ENCODE data around the gene COX8A.

Gene COX8A

DNA sequence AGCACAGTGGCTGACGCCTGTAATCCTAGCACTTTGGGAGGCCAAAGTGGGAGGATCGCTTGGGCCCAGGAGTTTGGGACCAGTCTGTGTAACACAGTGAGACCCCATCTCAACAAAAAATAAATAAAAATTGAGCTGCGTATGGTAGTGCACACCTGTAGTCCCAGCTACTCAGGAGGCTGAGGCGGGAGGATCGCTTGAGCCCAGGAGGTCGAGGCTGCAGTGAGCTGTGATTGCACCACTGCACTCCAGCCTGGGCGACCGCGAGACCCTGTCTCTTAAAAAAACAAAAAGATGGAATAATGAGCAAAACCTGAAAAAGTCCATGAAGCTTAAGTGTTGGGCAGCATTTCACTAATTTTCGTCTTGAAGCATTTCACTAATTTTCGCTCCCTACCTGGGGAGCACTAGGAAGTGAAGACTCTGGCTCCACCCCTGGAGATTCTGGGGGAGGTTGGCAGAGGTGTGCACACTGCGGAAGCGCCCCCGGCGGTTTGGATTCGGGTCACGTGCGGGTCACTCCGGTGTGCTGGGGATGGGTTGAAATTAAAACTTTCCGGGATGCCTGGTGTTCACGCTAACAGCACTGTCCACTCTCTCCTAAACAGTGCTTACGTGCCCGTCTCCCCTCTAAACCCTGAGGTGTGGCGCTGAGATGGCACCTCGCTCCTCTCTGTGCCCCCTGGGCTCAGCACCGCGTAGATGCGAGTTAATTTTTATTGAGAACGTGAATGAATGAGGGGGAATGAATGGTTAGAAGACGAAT lies 36.5 kb upstream of the COX8A start:
- WGBS (ENCODE audit: extremely low coverage, insufficient coverage, low lambda C conversion rate) = no CpG with 5 or more reads among the region's 30 CpGs
- Histone ChIP-seq H3K36me3 (ENCODE audit: control insufficient read depth, insufficient read depth, low read length) (no peaks in the 10 kb centered on the region), H3K79me1 (ENCODE audit: low read length) (peaks cover 16% of the 10 kb centered on the region), H3K4ac (ENCODE audit: low read depth, low read length) (no peak overlapping the region), H3K27me3 (ENCODE audit: insufficient read depth, low read length, poor library complexity) (no peaks in the 10 kb centered on the region), H2BK5ac (ENCODE audit: low read length) (peak overlapping the region; percentile 76), H3K4me1 (ENCODE audit: control insufficient read depth, low read depth, low read length) (no peaks in the 10 kb centered on the region), H3K56ac (ENCODE audit: low read length) (peak overlapping the region; percentile 98), H3K23ac (ENCODE audit: low read length) (peak overlapping the region; percentile 89), H3K79me2 (ENCODE audit: control insufficient read depth, insufficient read depth, low read length) (peaks cover 20% of the 10 kb centered on the region), H2AK5ac (ENCODE audit: low read length) (peak overlapping the region; percentile 51), H4K5ac (ENCODE audit: low read length) (no peak overlapping the region), H3K4me2 (ENCODE audit: low read length) (peak overlapping the region; percentile 100), H3K9ac (ENCODE audit: low read length) (peak overlapping the region; percentile 89), H2BK15ac (replicated peaks; ENCODE audit: low read depth) (no peak overlapping the region), H3K27ac (ENCODE audit: low read depth, low read length) (peak overlapping the region; percentile 56), H2BK120ac (ENCODE audit: low read depth, low read length) (no peak overlapping the region), H4K8ac (ENCODE audit: low read depth, low read length) (no peak overlapping the region), H3K18ac (ENCODE audit: low read length) (no peak overlapping the region), H3K4me3 (ENCODE audit: low read length) (peak overlapping the region; percentile 76)
- DNase-seq = peak; percentile 56

DNA sequence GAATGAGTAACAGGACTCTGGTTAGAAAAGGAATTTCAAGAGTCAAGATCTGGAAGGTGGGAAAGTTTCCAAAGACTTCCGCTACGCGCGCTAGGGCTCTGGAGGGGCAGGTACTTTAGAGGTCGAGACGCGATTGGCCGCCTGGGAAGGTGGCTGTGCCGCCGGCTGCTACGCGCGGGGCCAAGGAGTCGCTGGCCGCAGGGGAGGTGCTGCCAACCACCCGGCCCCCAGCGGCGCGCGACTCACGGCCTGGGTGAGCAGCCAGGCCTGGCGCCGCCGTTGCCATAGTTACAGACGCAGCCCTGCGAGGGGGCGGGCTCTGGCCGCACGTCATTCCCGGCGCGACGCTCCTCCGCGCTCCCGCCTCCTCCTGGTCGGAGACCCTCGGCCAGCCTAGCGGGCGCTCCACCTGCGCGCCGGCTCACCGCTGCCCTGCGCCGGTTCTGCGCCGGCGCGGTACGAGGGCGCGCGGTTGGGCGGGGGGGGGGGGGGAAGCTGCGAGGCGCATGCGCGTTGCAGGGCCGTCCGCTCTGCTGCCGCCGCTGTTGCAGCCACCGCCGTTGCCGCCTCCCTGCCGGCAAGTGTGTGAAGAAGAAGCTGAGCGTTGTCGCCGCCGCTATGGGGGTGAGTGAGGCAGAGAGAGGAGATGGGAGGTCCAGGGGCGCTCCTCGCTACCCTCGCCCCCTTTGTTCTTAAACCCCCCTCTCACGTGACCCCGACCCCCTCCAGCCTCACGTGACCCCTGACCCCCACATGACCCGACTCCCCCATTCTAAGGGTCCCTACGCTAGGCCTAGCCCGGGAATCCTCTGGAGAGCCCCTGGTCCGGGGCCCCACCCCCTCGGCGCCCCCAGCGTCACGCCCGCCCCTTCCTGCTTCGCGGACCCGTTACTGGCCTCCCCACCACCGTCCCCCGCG lies 35.7 kb upstream of the COX8A start, which contains the start of gene NAA40:
NAA40 (plus strand) TSS at position 524 of the 918 bp plus-strand sequence; CDS start at position 619, 95 bp downstream.
- Histone ChIP-seq H3K56ac (ENCODE audit: low read length) (peak within 1 kb of the TSS; percentile 98), H3K23ac (ENCODE audit: low read length) (peak within 1 kb of the TSS; percentile 89), H2BK120ac (ENCODE audit: low read depth, low read length) (no peak within 1 kb of the TSS), H3K4me1 (ENCODE audit: control insufficient read depth, low read depth, low read length) (no peaks in the 10 kb centered on the region), H3K27ac (ENCODE audit: low read depth, low read length) (peak within 1 kb of the TSS; percentile 94), H2BK15ac (replicated peaks; ENCODE audit: low read depth) (no peak within 1 kb of the TSS), H2AK5ac (ENCODE audit: low read length) (peak within 1 kb of the TSS; percentile 88), H3K79me1 (ENCODE audit: low read length) (peaks cover 20% of the 10 kb centered on the region), H3K27me3 (ENCODE audit: insufficient read depth, low read length, poor library complexity) (no peaks in the 10 kb centered on the region), H2BK5ac (ENCODE audit: low read length) (peak within 1 kb of the TSS; percentile 76), H3K18ac (ENCODE audit: low read length) (peak within 1 kb of the TSS; percentile 85), H3K4me2 (ENCODE audit: low read length) (peak within 1 kb of the TSS; percentile 100), H4K8ac (ENCODE audit: low read depth, low read length) (no peak within 1 kb of the TSS), H3K36me3 (ENCODE audit: control insufficient read depth, insufficient read depth, low read length) (no peaks in the 10 kb centered on the region), H3K79me2 (ENCODE audit: control insufficient read depth, insufficient read depth, low read length) (peaks cover 24% of the 10 kb centered on the region), H3K9ac (ENCODE audit: low read length) (peak within 1 kb of the TSS; percentile 89), H3K4me3 (ENCODE audit: low read length) (peak within 1 kb of the TSS; percentile 89), H4K5ac (ENCODE audit: low read length) (no peak within 1 kb of the TSS), H3K4ac (ENCODE audit: low read depth, low read length) (peak within 1 kb of the TSS; percentile 95)
- DNase-seq = peak; percentile 99
- no CpG with 5 or more reads among the region's 92 CpGs for whole genome bisulfite sequencing (ENCODE audit: extremely low coverage, insufficient coverage, low lambda C conversion rate)

DNA sequence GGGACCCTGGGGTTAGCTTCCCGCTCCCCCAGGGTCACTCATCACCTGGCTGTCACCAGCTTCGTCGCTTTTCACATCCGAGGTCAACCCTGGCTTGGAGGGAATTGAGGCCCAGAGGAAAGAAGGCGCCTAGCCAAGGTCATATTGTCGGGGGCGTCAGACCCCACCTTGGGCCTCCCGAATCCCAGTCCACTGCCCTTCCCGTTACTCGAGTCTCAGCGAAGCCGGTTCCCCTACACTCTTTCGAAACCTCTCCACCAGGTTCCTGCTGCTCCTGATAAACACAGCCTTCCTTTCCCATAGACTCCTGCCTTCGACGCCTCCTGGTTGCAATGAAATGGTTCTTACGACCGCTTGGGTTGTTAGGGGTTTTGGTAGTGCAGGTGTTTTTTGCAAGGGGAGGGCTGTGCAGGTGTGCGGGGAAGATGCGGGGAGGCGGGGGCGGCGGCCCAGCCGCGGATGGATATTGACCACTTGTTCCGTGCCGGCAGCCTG lies 35.0 kb upstream of the COX8A start:
- Histone ChIP-seq H3K4me2 (ENCODE audit: low read length) (peak overlapping the region; percentile 98), H3K56ac (ENCODE audit: low read length) (peak overlapping the region; percentile 94), H3K79me2 (ENCODE audit: control insufficient read depth, insufficient read depth, low read length) (peaks cover 25% of the 10 kb centered on the region), H3K4me3 (ENCODE audit: low read length) (peak overlapping the region; percentile 89), H3K4me1 (ENCODE audit: control insufficient read depth, low read depth, low read length) (no peaks in the 10 kb centered on the region), H4K5ac (ENCODE audit: low read length) (no peak overlapping the region), H2BK120ac (ENCODE audit: low read depth, low read length) (no peak overlapping the region), H3K27me3 (ENCODE audit: insufficient read depth, low read length, poor library complexity) (no peaks in the 10 kb centered on the region), H3K9ac (ENCODE audit: low read length) (peak overlapping the region; percentile 83), H3K36me3 (ENCODE audit: control insufficient read depth, insufficient read depth, low read length) (no peaks in the 10 kb centered on the region), H3K79me1 (ENCODE audit: low read length) (peaks cover 24% of the 10 kb centered on the region), H2AK5ac (ENCODE audit: low read length) (peak overlapping the region; percentile 88), H3K23ac (ENCODE audit: low read length) (no peak overlapping the region), H3K18ac (ENCODE audit: low read length) (peak overlapping the region; percentile 85), H3K27ac (ENCODE audit: low read depth, low read length) (no peak overlapping the region), H4K8ac (ENCODE audit: low read depth, low read length) (no peak overlapping the region), H2BK5ac (ENCODE audit: low read length) (no peak overlapping the region), H3K4ac (ENCODE audit: low read depth, low read length) (no peak overlapping the region), H2BK15ac (replicated peaks; ENCODE audit: low read depth) (no peak overlapping the region)
- DNase-seq = peak; percentile 47
- no CpG with 5 or more reads among the region's 26 CpGs for WGBS (ENCODE audit: extremely low coverage, insufficient coverage, low lambda C conversion rate)

DNA sequence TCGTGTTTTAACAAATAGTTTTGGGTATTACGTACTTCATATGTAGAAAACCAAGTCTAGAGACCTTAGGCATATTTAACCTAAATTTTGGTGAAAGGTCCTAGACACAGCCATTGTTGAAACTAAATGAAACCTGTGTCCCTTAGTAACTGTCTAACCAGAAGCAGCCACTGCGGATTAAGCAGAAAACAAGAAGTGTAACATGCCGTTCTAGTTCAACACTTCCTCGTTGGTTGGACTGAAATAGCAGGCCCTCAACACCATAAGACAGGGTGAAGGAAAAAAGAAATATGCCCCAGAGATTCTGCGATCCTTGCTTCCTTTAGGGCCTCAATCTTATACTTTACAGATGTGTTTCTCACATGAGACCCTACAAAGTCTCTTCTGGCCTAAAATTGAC lies 33.6 kb upstream of the COX8A start:
- Histone ChIP-seq H3K4me2 (ENCODE audit: low read length) (no peak overlapping the region), H2AK5ac (ENCODE audit: low read length) (no peak overlapping the region), H3K4ac (ENCODE audit: low read depth, low read length) (no peak overlapping the region), H2BK5ac (ENCODE audit: low read length) (no peak overlapping the region), H3K56ac (ENCODE audit: low read length) (no peak overlapping the region), H3K18ac (ENCODE audit: low read length) (no peak overlapping the region), H4K5ac (ENCODE audit: low read length) (no peak overlapping the region), H3K9ac (ENCODE audit: low read length) (no peak overlapping the region), H3K79me1 (ENCODE audit: low read length) (peaks cover 26% of the 10 kb centered on the region), H4K8ac (ENCODE audit: low read depth, low read length) (no peak overlapping the region), H3K27ac (ENCODE audit: low read depth, low read length) (no peak overlapping the region), H3K79me2 (ENCODE audit: control insufficient read depth, insufficient read depth, low read length) (peaks cover 25% of the 10 kb centered on the region), H3K4me3 (ENCODE audit: low read length) (no peak overlapping the region), H2BK15ac (replicated peaks; ENCODE audit: low read depth) (no peak overlapping the region), H3K23ac (ENCODE audit: low read length) (no peak overlapping the region), H3K4me1 (ENCODE audit: control insufficient read depth, low read depth, low read length) (no peaks in the 10 kb centered on the region), H3K27me3 (ENCODE audit: insufficient read depth, low read length, poor library complexity) (no peaks in the 10 kb centered on the region), H2BK120ac (ENCODE audit: low read depth, low read length) (no peak overlapping the region), H3K36me3 (ENCODE audit: control insufficient read depth, insufficient read depth, low read length) (no peaks in the 10 kb centered on the region)
- no peak for DNase-seq
- WGBS (ENCODE audit: extremely low coverage, insufficient coverage, low lambda C conversion rate) = no CpG with 5 or more reads among the region's 6 CpGs

DNA sequence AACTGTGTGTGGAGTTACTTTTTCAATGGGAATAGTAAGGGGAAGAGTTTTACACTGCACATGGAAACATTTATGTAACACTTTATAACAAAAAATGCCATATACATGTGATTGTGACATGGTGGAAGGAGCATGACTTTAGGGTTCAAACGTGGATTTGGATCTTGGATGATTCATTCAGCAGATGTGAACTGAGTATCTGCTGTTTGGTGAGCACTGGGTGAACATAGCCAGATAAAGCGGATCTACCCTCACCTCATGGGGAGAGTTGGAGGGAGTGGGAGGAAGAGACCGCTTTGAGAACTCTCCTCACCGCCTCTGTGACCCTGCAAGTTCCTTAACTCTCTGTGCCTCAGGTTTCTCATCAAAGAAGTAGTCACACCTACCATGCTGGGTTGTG lies 32.5 kb upstream of the COX8A start:
- no peak overlapping the region for H2BK15ac ChIP-seq (replicated peaks; ENCODE audit: low read depth)
- peaks cover 25% of the 10 kb centered on the region for H3K79me2 ChIP-seq (ENCODE audit: control insufficient read depth, insufficient read depth, low read length)
- H3K4me2 ChIP-seq (ENCODE audit: low read length) = no peak overlapping the region
- no peak overlapping the region for H3K4ac ChIP-seq (ENCODE audit: low read depth, low read length)
- no peak overlapping the region for H2BK5ac ChIP-seq (ENCODE audit: low read length)
- no CpG with 5 or more reads among the region's 4 CpGs for WGBS (ENCODE audit: extremely low coverage, insufficient coverage, low lambda C conversion rate)
- H3K4me1 ChIP-seq (ENCODE audit: control insufficient read depth, low read depth, low read length) = no peaks in the 10 kb centered on the region
- H3K23ac ChIP-seq (ENCODE audit: low read length) = no peak overlapping the region
- no peaks in the 10 kb centered on the region for H3K27me3 ChIP-seq (ENCODE audit: insufficient read depth, low read length, poor library complexity)
- H3K18ac ChIP-seq (ENCODE audit: low read length) = no peak overlapping the region
- no peak overlapping the region for H4K8ac ChIP-seq (ENCODE audit: low read depth, low read length)
- no peak overlapping the region for H4K5ac ChIP-seq (ENCODE audit: low read length)
- no peak for DNase-seq
- peaks cover 26% of the 10 kb centered on the region for H3K79me1 ChIP-seq (ENCODE audit: low read length)
- H3K56ac ChIP-seq (ENCODE audit: low read length) = no peak overlapping the region
- no peak overlapping the region for H3K27ac ChIP-seq (ENCODE audit: low read depth, low read length)
- no peak overlapping the region for H3K9ac ChIP-seq (ENCODE audit: low read length)
- no peak overlapping the region for H3K4me3 ChIP-seq (ENCODE audit: low read length)
- no peak overlapping the region for H2BK120ac ChIP-seq (ENCODE audit: low read depth, low read length)
- H2AK5ac ChIP-seq (ENCODE audit: low read length) = no peak overlapping the region
- H3K36me3 ChIP-seq (ENCODE audit: control insufficient read depth, insufficient read depth, low read length) = peaks cover 3% of the 10 kb centered on the region

All from mesendoderm (in vitro differentiated cells).